Testis (tissue), 3 donors: ENCODE results near the gene SLC19A1. TPM values are rescaled to one million over a fixed set of nuclear protein-coding genes. Genes with fewer than 3 reads are reported as not detected.
"Not testable (repeated sequence)": the region's sequence is repeated elsewhere in the genome, so short reads cannot be mapped to it uniquely, and the experiment has no call there.

Experiments used
- DNase-seq: peaks from one replicate; pipeline ENCODE4 v3.0.0-alpha.2; 2019
- H3K27ac ChIP-seq, 2 donors: fragments of 200-600 bp; sonication (generic); one replicate each; pipeline ENCODE4 v1.5.1; 2019
- H3K27me3 ChIP-seq: fragments of 200-600 bp; sonication (generic); one replicate; pipeline ENCODE4 v1.5.1; 2019
- H3K36me3 ChIP-seq: fragments of 200-600 bp; sonication (generic); one replicate; pipeline ENCODE4 v1.5.1; 2017; ENCODE audit warnings: low read depth; ENCODE audit errors: missing control alignments
- H3K4me1 ChIP-seq: fragments of 200-600 bp; sonication (generic); one replicate; pipeline ENCODE4 v1.5.1; 2019
- H3K4me3 ChIP-seq, 2 donors: fragments of 200-600 bp; sonication (generic); one replicate each; pipeline ENCODE4 v1.5.1; 2017 to 2019
- H3K9me3 ChIP-seq: fragments of 200-600 bp; sonication (generic); one replicate; pipeline ENCODE4 v1.5.1; 2017
- CTCF ChIP-seq, 3 experiments: fragments of 450-650 bp in 2 of 3; fragments of 200-600 bp in 1 of 3; sonication (generic) in 1 of 3; IDR thresholded peaks; one replicate each; pipeline ENCODE4 v1.5.1; 2016 to 2019; ENCODE audit warnings: antibody characterized with exemption in 3 of 3, mild to moderate bottlenecking in 2 of 3, moderate library complexity in 1 of 3
- POLR2A ChIP-seq: fragments of 450-650 bp; IDR thresholded peaks from one replicate; pipeline ENCODE4 v1.6.1; 2017; ENCODE audit warnings: antibody characterized with exemption, mild to moderate bottlenecking, moderate library complexity
- WGBS, 2 donors: methylation state at CpG; one replicate each; pipeline ENCODE4 v1.1.5; 2018; 5-methylcytosine and 5-hydroxymethylcytosine counted together
- intact Hi-C: fragments of 100-400 bp; cut with DNase I; formaldehyde crosslinking; loops from one replicate; pipeline ENCODE4 v1.15.1; 2023; ENCODE audit warnings: low total_unique reads
- polyA plus RNA-seq: library from polyadenylated mRNA; stranded (reverse); fragments of 350-450 nt; fragmentation: Illumina TruSeq; extraction: RNeasy Lipid Tissue Mini Kit (QIAGEN cat#74804); gene quantifications from one replicate; pipeline ENCODE4 v1.2.3, GENCODE V29; 2014; ENCODE audit warnings: low read depth, low replicate concordance; ENCODE audit not compliant: insufficient read depth
- total RNA-seq, 2 donors: library from RNA; depleted of rRNA; stranded (reverse); fragments of >200 nt; gene quantifications; one replicate each; pipeline ENCODE4 v1.2.3, GENCODE V29; 2016

SLC19A1 gene
- total and polyA plus RNA-seq, 3 donors from 2014 or later, result 5.5 to 17.4 (median 15.7) TPM

GRCh38 chr21:45570071-45570470 is 27.8 kb upstream of the SLC19A1 start:
- intact Hi-C loops, result no loop called here
- H3K4me3 ChIP-seq, result no peak overlapping the region
- H3K27ac ChIP-seq, result no peak overlapping the region
- no peak for DNase-seq
- TF ChIP-seq CTCF (IDR thresholded peaks at IDR 0.05), result no peak
- 95 to 98% methylated on average over 7 of the region's 7 CpGs for WGBS, 2 donors
- no peaks in the 10 kb centered on the region for H3K27me3 ChIP-seq
- no peaks in the 10 kb centered on the region for H3K36me3 ChIP-seq
- H3K4me1 ChIP-seq, result peaks cover 13% of the 10 kb centered on the region
- H3K9me3 ChIP-seq, result no peaks in the 10 kb centered on the region

GRCh38 chr21:45568383-45568782 is 26.1 kb upstream of the SLC19A1 start:
- 55 to 71% methylated on average over 3 of the region's 3 CpGs for WGBS, 2 donors
- intact Hi-C loops, result no loop called here

GRCh38 chr21:45564137-45564536 is 21.9 kb upstream of the SLC19A1 start:
- DNase-seq, H3K27ac ChIP-seq, intact Hi-C loops: not testable (repeated sequence)

More at GRCh38 chr21:45568383-45568782, 26.1 kb upstream of the SLC19A1 start:
- TF ChIP-seq CTCF (IDR thresholded peaks at IDR 0.05) (no peak), POLR2A (no peak)
- Histone ChIP-seq H3K9me3 (no peaks in the 10 kb centered on the region), H3K4me3 (no peak overlapping the region), H3K27me3 (no peaks in the 10 kb centered on the region), H3K27ac (no peak overlapping the region), H3K4me1 (no peaks in the 10 kb centered on the region), H3K36me3 (no peaks in the 10 kb centered on the region)
- no peak for DNase-seq

GRCh38 chr21:45562965-45563364 is 20.7 kb upstream of the SLC19A1 start:
- intact Hi-C loops, result no loop called here
- TF ChIP-seq POLR2A (no peak), CTCF (IDR thresholded peaks at IDR 0.05) (no peak)
- H3K4me3 ChIP-seq, result peak overlapping the region; percentile 24 to 35
- no peaks in the 10 kb centered on the region for H3K27me3 ChIP-seq
- no peak for DNase-seq
- peak overlapping the region in 1 of 2 donors; percentile 58 for H3K27ac ChIP-seq
- no peaks in the 10 kb centered on the region for H3K36me3 ChIP-seq
- no peaks in the 10 kb centered on the region for H3K9me3 ChIP-seq
- no peaks in the 10 kb centered on the region for H3K4me1 ChIP-seq
- 27 to 28% methylated on average over 6 of the region's 6 CpGs for WGBS, 2 donors

More at GRCh38 chr21:45564137-45564536, 21.9 kb upstream of the SLC19A1 start:
- H3K4me3 ChIP-seq, H3K27me3 ChIP-seq, H3K4me1 ChIP-seq, H3K9me3 ChIP-seq, H3K36me3 ChIP-seq: not testable (repeated sequence)
- WGBS, 2 donors, result 93 to 96% methylated on average over 11 of the region's 11 CpGs

- WGBS, 2 donors, result 49 to 63% methylated on average over 10 of the region's 10 CpGs
These were observed 20.2 kb upstream of the SLC19A1 start for GRCh38 chr21:45562402-45562801.

GRCh38 chr21:45561241-45561640 is 19.0 kb upstream of the SLC19A1 start:
- H3K36me3 ChIP-seq, H3K4me3 ChIP-seq, intact Hi-C loops, H3K9me3 ChIP-seq, H3K27me3 ChIP-seq, DNase-seq, H3K4me1 ChIP-seq, H3K27ac ChIP-seq: not testable (repeated sequence)
- 83 to 97% methylated on average over 8 of the region's 8 CpGs for WGBS, 2 donors

More at GRCh38 chr21:45562402-45562801, 20.2 kb upstream of the SLC19A1 start:
- H3K9me3 ChIP-seq, result no peaks in the 10 kb centered on the region
- no peak for DNase-seq
- intact Hi-C loops, result no loop called here
- peak overlapping the region; percentile 24 to 35 for H3K4me3 ChIP-seq
- no peaks in the 10 kb centered on the region for H3K4me1 ChIP-seq
- TF ChIP-seq CTCF (IDR thresholded peaks at IDR 0.05), result no peak
- TF ChIP-seq POLR2A, result no peak
- H3K36me3 ChIP-seq, result no peaks in the 10 kb centered on the region
- peak overlapping the region in 1 of 2 donors; percentile 58 for H3K27ac ChIP-seq
- no peaks in the 10 kb centered on the region for H3K27me3 ChIP-seq
